CD14-positive monocyte (primary cell): ENCODE measurements around the gene LBP. TPM values are rescaled to one million over a fixed set of nuclear protein-coding genes. Genes with fewer than 3 reads are reported as not detected.

ENCODE experiments used
- DNase-seq, 3 donors: peaks; one replicate each; pipeline ENCODE4 v3.0.0-alpha.2; 2011 to 2022
- H2AFZ ChIP-seq: 2 replicates; pipeline ENCODE4 v1.6.0; 2012; ENCODE audit warnings: mild to moderate bottlenecking, low read depth, low read length, inconsistent platforms; ENCODE audit not compliant: insufficient read depth, poor library complexity, severe bottlenecking
- H3K27ac ChIP-seq, 2 donors: 1 replicate in 1 of 2; 2 replicates in 1 of 2; pipeline ENCODE4 v1.5.1; 2012 to 2013; ENCODE audit warnings: low read length in 2 of 2, control low read depth in 1 of 2, inconsistent platforms in 1 of 2, low read depth in 1 of 2, mild to moderate bottlenecking in 1 of 2
- H3K27me3 ChIP-seq, 2 donors: one replicate each; pipeline versions ENCODE4 v1.6.0 to v1.6.1; 2011 to 2013; ENCODE audit warnings: low read length in 2 of 2; ENCODE audit not compliant: control insufficient read depth in 2 of 2, insufficient read depth in 2 of 2
- H3K36me3 ChIP-seq, 2 donors: replicated peaks in 1 of 2; 1 replicate in 1 of 2; 2 replicates in 1 of 2; pipeline versions ENCODE4 v1.5.1 to v1.6.1; 2012 to 2013; ENCODE audit warnings: low read length in 2 of 2, control low read depth in 1 of 2, inconsistent platforms in 1 of 2, mild to moderate bottlenecking in 1 of 2; ENCODE audit not compliant: insufficient read depth in 2 of 2, control insufficient read depth in 1 of 2
- H3K4me1 ChIP-seq, 2 donors: 1 replicate in 1 of 2; 2 replicates in 1 of 2; pipeline versions ENCODE4 v1.5.1 to v1.6.1; 2012 to 2013; ENCODE audit warnings: low read length in 2 of 2, control low read depth in 1 of 2, inconsistent platforms in 1 of 2, mild to moderate bottlenecking in 1 of 2, moderate library complexity in 1 of 2; ENCODE audit not compliant: insufficient read depth in 2 of 2, control insufficient read depth in 1 of 2
- H3K4me2 ChIP-seq: replicated peaks from 2 replicates; pipeline ENCODE3; 2012; ENCODE audit warnings: low read length, moderate library complexity, mild to moderate bottlenecking; ENCODE audit not compliant: poor library complexity, severe bottlenecking; ENCODE audit errors: extremely low read depth
- H3K4me3 ChIP-seq, 3 experiments: fragments of 200-600 bp in 1 of 3; sonication (generic) in 1 of 3; replicated peaks in 1 of 3; 1 replicate in 2 of 3; 2 replicates in 1 of 3; pipeline ENCODE4 v1.5.1; 2011 to 2013; ENCODE audit warnings: low read length in 3 of 3, mild to moderate bottlenecking in 3 of 3, control low read depth in 2 of 3, low read depth in 2 of 3, inconsistent platforms in 1 of 3, moderate library complexity in 1 of 3
- H3K79me2 ChIP-seq: 2 replicates; pipeline ENCODE4 v1.6.0; 2012; ENCODE audit warnings: mild to moderate bottlenecking, control low read depth, inconsistent platforms, low read length, moderate library complexity; ENCODE audit not compliant: insufficient read depth
- H3K9ac ChIP-seq: 2 replicates; pipeline ENCODE4 v1.6.0; 2017; ENCODE audit warnings: low read length, mild to moderate bottlenecking; ENCODE audit not compliant: insufficient read depth, poor library complexity, severe bottlenecking
- H3K9me3 ChIP-seq, 2 donors: replicated peaks in 1 of 2; 1 replicate in 1 of 2; 2 replicates in 1 of 2; pipeline versions ENCODE4 v1.5.1 to v1.6.1; 2012 to 2013; ENCODE audit warnings: low read length in 2 of 2, control low read depth in 1 of 2; ENCODE audit not compliant: control insufficient read depth in 1 of 2, insufficient read depth in 1 of 2
- H4K20me1 ChIP-seq: 2 replicates; pipeline ENCODE4 v1.6.0; 2012; ENCODE audit warnings: mild to moderate bottlenecking, low read length, control low read depth, moderate library complexity; ENCODE audit not compliant: insufficient read depth
- H3K27ac Mint-ChIP-seq, 7 donors: one replicate each; pipeline ENCODE4 v1.8.0; 2020; ENCODE audit warnings: mild to moderate bottlenecking in 7 of 7, mixed read lengths in 7 of 7, moderate library complexity in 6 of 7, inconsistent platforms in 2 of 7
- H3K27me3 Mint-ChIP-seq, 3 donors: one replicate each; pipeline ENCODE4 v1.8.0; 2021 to 2022; ENCODE audit warnings: low read depth in 3 of 3, mild to moderate bottlenecking in 3 of 3, mixed read lengths in 3 of 3, moderate library complexity in 3 of 3, inconsistent platforms in 1 of 3
- H3K36me3 Mint-ChIP-seq, 2 donors: one replicate each; pipeline ENCODE4 v1.8.0; 2020; ENCODE audit warnings: mixed read lengths in 2 of 2, inconsistent platforms in 1 of 2, mild to moderate bottlenecking in 1 of 2
- H3K4me1 Mint-ChIP-seq: one replicate; pipeline ENCODE4 v1.8.0; 2020; ENCODE audit warnings: mild to moderate bottlenecking, mixed read lengths
- H3K4me3 Mint-ChIP-seq, 2 donors: one replicate each; pipeline ENCODE4 v1.8.0; 2020; ENCODE audit warnings: mild to moderate bottlenecking in 2 of 2, mixed read lengths in 2 of 2, moderate library complexity in 1 of 2
- H3K9me3 Mint-ChIP-seq, 7 donors: one replicate each; pipeline ENCODE4 v1.8.0; 2020 to 2022; ENCODE audit warnings: mixed read lengths in 7 of 7, mild to moderate bottlenecking in 6 of 7, moderate library complexity in 6 of 7, inconsistent platforms in 2 of 7
- WGBS: methylation state at CpG from one replicate; pipeline ENCODE4 v1.1.5; 2013; ENCODE audit warnings: missing lambda C conversion rate; ENCODE audit not compliant: insufficient coverage; 5-methylcytosine and 5-hydroxymethylcytosine counted together
- intact Hi-C, 2 donors: fragments of 100-400 bp; cut with micrococcal nuclease; formaldehyde crosslinking; loops; one replicate each; pipeline versions ENCODE4 v1.15.0 to v1.15.1; 2023
- polyA plus RNA-seq, 3 donors: library from polyadenylated mRNA; depleted of rRNA in 1 of 3; unstranded in 2 of 3; stranded (reverse) in 1 of 3; fragments of 300-500 nt in 2 of 3; fragments of >200 nt in 1 of 3; fragmentation: Illumina TruSeq in 2 of 3; gene quantifications; 1 replicate in 2 of 3; 2 replicates in 1 of 3; pipeline ENCODE4 v1.2.3, GENCODE V29; 2012 to 2021
- TF ChIP-seq, protein P1 (sequence below): fragments of 200-600 bp; IDR thresholded peaks from one replicate; pipeline ENCODE4 v1.8.0; 2022; ENCODE audit warnings: antibody characterized with exemption, mild to moderate bottlenecking

LBP gene
- polyA plus RNA-seq, 3 donors = not detected

GRCh38 chr20:38308047-38308438 lies 38.2 kb upstream of the LBP start:
- Histone ChIP-seq H3K27ac (peak overlapping the region in 1 of 2 donors; percentile 24), H4K20me1 (no peaks in the 10 kb centered on the region), H3K9ac (no peak overlapping the region), H3K4me3 (peak overlapping the region in 1 of 3 experiments; percentile 27), H3K36me3 (peaks cover 4 to 20% of the 10 kb centered on the region in 2 donors), H3K4me1 (peaks cover 53% of the 10 kb centered on the region in 2 donors), H3K27me3 (peaks cover 2 to 16% of the 10 kb centered on the region in 2 donors), H3K79me2 (peaks cover 13% of the 10 kb centered on the region), H2AFZ (peak overlapping the region; percentile 8), H3K4me2 (peak overlapping the region; percentile 34), H3K9me3 (no peaks in the 10 kb centered on the region)
- TF ChIP-seq, protein P1, sequence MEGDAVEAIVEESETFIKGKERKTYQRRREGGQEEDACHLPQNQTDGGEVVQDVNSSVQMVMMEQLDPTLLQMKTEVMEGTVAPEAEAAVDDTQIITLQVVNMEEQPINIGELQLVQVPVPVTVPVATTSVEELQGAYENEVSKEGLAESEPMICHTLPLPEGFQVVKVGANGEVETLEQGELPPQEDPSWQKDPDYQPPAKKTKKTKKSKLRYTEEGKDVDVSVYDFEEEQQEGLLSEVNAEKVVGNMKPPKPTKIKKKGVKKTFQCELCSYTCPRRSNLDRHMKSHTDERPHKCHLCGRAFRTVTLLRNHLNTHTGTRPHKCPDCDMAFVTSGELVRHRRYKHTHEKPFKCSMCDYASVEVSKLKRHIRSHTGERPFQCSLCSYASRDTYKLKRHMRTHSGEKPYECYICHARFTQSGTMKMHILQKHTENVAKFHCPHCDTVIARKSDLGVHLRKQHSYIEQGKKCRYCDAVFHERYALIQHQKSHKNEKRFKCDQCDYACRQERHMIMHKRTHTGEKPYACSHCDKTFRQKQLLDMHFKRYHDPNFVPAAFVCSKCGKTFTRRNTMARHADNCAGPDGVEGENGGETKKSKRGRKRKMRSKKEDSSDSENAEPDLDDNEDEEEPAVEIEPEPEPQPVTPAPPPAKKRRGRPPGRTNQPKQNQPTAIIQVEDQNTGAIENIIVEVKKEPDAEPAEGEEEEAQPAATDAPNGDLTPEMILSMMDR = no peak
- intact Hi-C loops = loop anchor here in 1 of 2 donors (5.0 to 10.0 kb wide), 2 partner anchors 81 to 253 kb away; no protein-coding TSS in a partner anchor
- Mint-ChIP-seq H3K4me3 (peak overlapping the region; percentile 16 to 69), H3K27me3 (peaks cover 10 to 32% (median 25%) of the 10 kb centered on the region in 3 donors), H3K9me3 (peaks cover 0 to 3% (median 3%) of the 10 kb centered on the region in 7 donors), H3K4me1 (peaks cover 55% of the 10 kb centered on the region), H3K36me3 (peaks cover 37 to 38% of the 10 kb centered on the region in 2 donors), H3K27ac (peak overlapping the region; percentile 33 to 87 (median 59))
- DNase-seq = no peak
- WGBS = 40% methylated on average over 1 of the region's 4 CpGs

- H3K4me1 ChIP-seq = peaks cover 49% of the 10 kb centered on the region in 2 donors
- H3K27ac Mint-ChIP-seq = no peak overlapping the region
- TF ChIP-seq, protein P1 = no peak
- no peaks in the 10 kb centered on the region for H4K20me1 ChIP-seq
- no peaks in the 10 kb centered on the region for H3K9me3 ChIP-seq
- peaks cover 37 to 38% of the 10 kb centered on the region in 2 donors for H3K36me3 Mint-ChIP-seq
- H3K4me1 Mint-ChIP-seq = peaks cover 50% of the 10 kb centered on the region
- no peak overlapping the region for H3K4me2 ChIP-seq
- no peak overlapping the region for H3K9ac ChIP-seq
- H3K27me3 ChIP-seq = peaks cover 2 to 16% of the 10 kb centered on the region in 2 donors
- peaks cover 0 to 3% (median 3%) of the 10 kb centered on the region in 7 donors for H3K9me3 Mint-ChIP-seq
- H3K4me3 ChIP-seq = no peak overlapping the region
- H2AFZ ChIP-seq = no peak overlapping the region
- peaks cover 10 to 32% (median 21%) of the 10 kb centered on the region in 3 donors for H3K27me3 Mint-ChIP-seq
- H3K79me2 ChIP-seq = peaks cover 13% of the 10 kb centered on the region
- intact Hi-C loops = loop anchor here in 1 of 2 donors (5.0 to 10.0 kb wide), 2 partner anchors 81 to 254 kb away; no protein-coding TSS in a partner anchor
- H3K4me3 Mint-ChIP-seq = no peak overlapping the region
- H3K27ac ChIP-seq = no peak overlapping the region
- no peak for DNase-seq
- H3K36me3 ChIP-seq = peaks cover 4 to 20% of the 10 kb centered on the region in 2 donors
- WGBS = no CpG with 5 or more reads among the region's 1 CpG
Measured at GRCh38 chr20:38308447-38308846, 37.8 kb upstream of the LBP start.
